Liver (tissue), 9 donors: ENCODE measurements around the gene PRKCG. TPM values are rescaled to one million over a fixed set of nuclear protein-coding genes. Genes with fewer than 3 reads are reported as not detected.
"Not testable (repeated sequence)": the region's sequence is repeated elsewhere in the genome, so short reads cannot be mapped to it uniquely, and the experiment has no call there.

Source experiments
- DNase-seq: peaks from one replicate; pipeline ENCODE4 v3.0.0-alpha.2; 2017; ENCODE audit warnings: low spot score
- H3K27ac ChIP-seq, 2 donors: one replicate each; pipeline ENCODE4 v1.7.0; 2013; ENCODE audit warnings: inconsistent platforms in 2 of 2, low read length in 2 of 2, control low read depth in 1 of 2, low read depth in 1 of 2, mild to moderate bottlenecking in 1 of 2
- H3K27me3 ChIP-seq, 4 donors: one replicate each; pipeline versions ENCODE4 v1.6.1 to v1.7.0; 2013; ENCODE audit warnings: low read length in 3 of 4, inconsistent platforms in 1 of 4, mild to moderate bottlenecking in 1 of 4, moderate library complexity in 1 of 4; ENCODE audit not compliant: control insufficient read depth in 4 of 4, insufficient read depth in 4 of 4
- H3K36me3 ChIP-seq, 4 donors: one replicate each; pipeline versions ENCODE4 v1.6.1 to v1.7.0; 2013; ENCODE audit warnings: low read length in 3 of 4, mild to moderate bottlenecking in 3 of 4, low read depth in 1 of 4, moderate library complexity in 1 of 4; ENCODE audit not compliant: control insufficient read depth in 4 of 4, insufficient read depth in 3 of 4
- H3K4me1 ChIP-seq, 4 donors: one replicate each; pipeline versions ENCODE4 v1.6.1 to v1.7.0; 2013; ENCODE audit warnings: low read length in 3 of 4, mild to moderate bottlenecking in 3 of 4, moderate library complexity in 1 of 4; ENCODE audit not compliant: control insufficient read depth in 4 of 4, insufficient read depth in 4 of 4
- H3K4me3 ChIP-seq, 3 donors: one replicate each; pipeline versions ENCODE4 v1.6.1 to v1.7.0; 2013; ENCODE audit warnings: low read length in 3 of 3, control low read depth in 1 of 3, low read depth in 1 of 3, mild to moderate bottlenecking in 1 of 3
- H3K9ac ChIP-seq, 2 donors: one replicate each; pipeline ENCODE4 v1.7.0; 2013; ENCODE audit warnings: low read length in 2 of 2, mild to moderate bottlenecking in 2 of 2, moderate library complexity in 2 of 2, control low read depth in 1 of 2, low read depth in 1 of 2
- H3K9me3 ChIP-seq, 4 donors: one replicate each; pipeline versions ENCODE4 v1.6.1 to v1.7.0; 2013; ENCODE audit warnings: low read length in 3 of 4; ENCODE audit not compliant: control insufficient read depth in 4 of 4
- EGR1 ChIP-seq, 2 donors: IDR thresholded peaks; 2 replicates each; pipeline ENCODE4 v1.6.1; 2016 to 2018; ENCODE audit warnings: antibody characterized with exemption in 2 of 2, low read depth in 2 of 2
- HNF4G ChIP-seq: IDR thresholded peaks from 2 replicates; pipeline ENCODE4 v1.6.1; 2016; ENCODE audit warnings: antibody characterized with exemption
- NR2F2 ChIP-seq: IDR thresholded peaks from 2 replicates; pipeline ENCODE4 v1.6.1; 2016; ENCODE audit warnings: antibody characterized with exemption
- RAD21 ChIP-seq, 2 donors: IDR thresholded peaks; 2 replicates each; pipeline ENCODE4 v1.6.1; 2016; ENCODE audit warnings: antibody characterized with exemption in 2 of 2, mild to moderate bottlenecking in 2 of 2
- RXRA ChIP-seq, 2 donors: IDR thresholded peaks; 2 replicates each; pipeline ENCODE4 v1.6.1; 2017 to 2018; ENCODE audit warnings: antibody characterized with exemption in 2 of 2, mild to moderate bottlenecking in 1 of 2
- TAF1 ChIP-seq: conservative IDR thresholded peaks from 2 replicates; pipeline ENCODE4 v1.6.1; 2016; ENCODE audit warnings: antibody characterized with exemption, mild to moderate bottlenecking
- WGBS: extraction: QIAGEN DNeasy Blood & Tissue Kit; methylation state at CpG from one replicate; pipeline ENCODE4 v1.1.7; 2013; 5-methylcytosine and 5-hydroxymethylcytosine counted together
- polyA plus RNA-seq, 2 donors: library from polyadenylated mRNA; stranded (reverse) in 1 of 2; unstranded in 1 of 2; fragments of 200-250 nt in 1 of 2; fragments of >200 nt in 1 of 2; fragmentation: Nextera tagmentation in 1 of 2; extraction: Ambion mirVana in 1 of 2; gene quantifications; one replicate each; pipeline versions ENCODE4 v1.2.1 to v1.2.3, GENCODE V29; 2013 to 2015
- total RNA-seq, 2 donors: library from RNA; depleted of rRNA; stranded (reverse); fragments of >200 nt; gene quantifications; one replicate each; pipeline ENCODE4 v1.2.3, GENCODE V29; 2014
- TF ChIP-seq, protein P1 (sequence below): IDR thresholded peaks from 2 replicates; pipeline ENCODE4 v1.6.1; 2016; ENCODE audit warnings: antibody characterized with exemption
- TF ChIP-seq, protein P2 (sequence below): fragments of 150-350 bp; IDR thresholded peaks from 2 replicates; pipeline ENCODE4 v1.5.1; 2017; ENCODE audit warnings: improper control_type of control experiment, low read depth, low read length; ENCODE audit not compliant: missing input control
- TF ChIP-seq, protein P3 (sequence below): IDR thresholded peaks from 2 replicates; pipeline ENCODE4 v1.6.1; 2016; ENCODE audit warnings: antibody characterized with exemption, mild to moderate bottlenecking
- TF ChIP-seq, protein P4 (sequence below): IDR thresholded peaks from 2 replicates; pipeline ENCODE4 v1.6.1; 2016; ENCODE audit warnings: antibody characterized with exemption
- donor health status: healthy.
- donor health status: healthy.
- donor health status: healthy.
- donor health status: healthy.
- donor health status: healthy.

PRKCG gene
- total RNA-seq (under 1 TPM in 1 of 2 donors, not detected in 1; 0.09 TPM), polyA plus RNA-seq (not detected)

DNA sequence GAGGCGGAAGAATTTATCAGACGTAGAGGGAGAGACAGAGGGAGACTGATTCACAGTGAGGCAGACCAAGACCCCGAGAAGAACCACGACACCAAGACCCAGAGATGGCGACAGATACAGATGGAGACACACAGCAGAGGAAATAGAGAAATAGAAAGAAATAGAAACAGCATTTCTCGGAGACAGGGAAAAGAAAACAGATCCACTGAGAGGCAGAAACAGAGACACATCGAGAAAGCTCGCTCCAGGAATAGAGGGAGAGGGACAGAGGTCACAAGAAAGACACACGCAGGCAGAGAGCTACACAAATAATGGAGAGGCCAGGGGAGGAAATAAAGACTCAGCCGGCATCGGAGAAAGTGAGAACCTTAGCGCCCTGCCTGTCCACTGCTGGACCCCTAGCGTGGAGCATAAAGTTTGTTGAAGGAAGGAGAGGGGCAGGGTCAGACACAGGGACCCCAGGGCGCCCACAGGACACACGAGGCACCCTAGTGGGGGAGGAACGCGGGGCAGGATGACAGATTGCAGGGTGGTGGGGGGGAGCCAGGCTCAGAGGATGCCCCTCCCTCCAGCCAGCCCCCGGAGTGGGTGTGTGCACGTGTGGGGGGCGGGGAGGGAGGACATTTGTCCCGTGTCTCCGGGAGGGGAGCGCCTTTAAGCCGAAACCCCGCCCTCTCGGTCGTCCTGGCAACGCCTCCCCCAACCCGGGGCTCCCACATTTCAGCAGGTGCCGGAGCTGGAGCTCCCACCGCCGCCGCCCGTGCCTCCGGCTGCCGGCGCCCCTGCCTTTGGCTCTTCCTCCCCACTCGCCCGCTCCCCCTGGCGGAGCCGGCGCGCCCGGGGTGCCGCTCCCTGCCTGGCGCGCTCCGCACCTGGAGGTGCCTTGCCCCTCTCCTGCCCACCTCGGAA, at the start of gene PRKCG:
PRKCG (plus strand) TSS at position 716 of the 909 bp plus-strand sequence. CDS start 298 bp downstream, outside the sequence.
- Histone ChIP-seq H3K9me3 (no peaks in the 10 kb centered on the region), H3K4me1 (peaks cover 0 to 16% (median 6%) of the 10 kb centered on the region in 4 donors), H3K36me3 (no peaks in the 10 kb centered on the region), H3K27me3 (peaks cover 2 to 13% (median 8%) of the 10 kb centered on the region in 4 donors), H3K4me3 (peak within 1 kb of the TSS in 1 of 3 donors; percentile 35), H3K27ac (no peak within 1 kb of the TSS), H3K9ac (no peak within 1 kb of the TSS)
- WGBS: 2% methylated on average over 49 of the region's 49 CpGs
- no peak for DNase-seq
- TF ChIP-seq RAD21 (IDR thresholded peaks at IDR 0.05): peak; percentile 29 to 62
- TF ChIP-seq NR2F2: no peak
- TF ChIP-seq, protein P1, sequence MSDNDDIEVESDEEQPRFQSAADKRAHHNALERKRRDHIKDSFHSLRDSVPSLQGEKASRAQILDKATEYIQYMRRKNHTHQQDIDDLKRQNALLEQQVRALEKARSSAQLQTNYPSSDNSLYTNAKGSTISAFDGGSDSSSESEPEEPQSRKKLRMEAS: no peak
- TF ChIP-seq, protein P2, sequence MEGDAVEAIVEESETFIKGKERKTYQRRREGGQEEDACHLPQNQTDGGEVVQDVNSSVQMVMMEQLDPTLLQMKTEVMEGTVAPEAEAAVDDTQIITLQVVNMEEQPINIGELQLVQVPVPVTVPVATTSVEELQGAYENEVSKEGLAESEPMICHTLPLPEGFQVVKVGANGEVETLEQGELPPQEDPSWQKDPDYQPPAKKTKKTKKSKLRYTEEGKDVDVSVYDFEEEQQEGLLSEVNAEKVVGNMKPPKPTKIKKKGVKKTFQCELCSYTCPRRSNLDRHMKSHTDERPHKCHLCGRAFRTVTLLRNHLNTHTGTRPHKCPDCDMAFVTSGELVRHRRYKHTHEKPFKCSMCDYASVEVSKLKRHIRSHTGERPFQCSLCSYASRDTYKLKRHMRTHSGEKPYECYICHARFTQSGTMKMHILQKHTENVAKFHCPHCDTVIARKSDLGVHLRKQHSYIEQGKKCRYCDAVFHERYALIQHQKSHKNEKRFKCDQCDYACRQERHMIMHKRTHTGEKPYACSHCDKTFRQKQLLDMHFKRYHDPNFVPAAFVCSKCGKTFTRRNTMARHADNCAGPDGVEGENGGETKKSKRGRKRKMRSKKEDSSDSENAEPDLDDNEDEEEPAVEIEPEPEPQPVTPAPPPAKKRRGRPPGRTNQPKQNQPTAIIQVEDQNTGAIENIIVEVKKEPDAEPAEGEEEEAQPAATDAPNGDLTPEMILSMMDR: peak; percentile 37
- no peak for TF ChIP-seq TAF1
- TF ChIP-seq, protein P3, sequence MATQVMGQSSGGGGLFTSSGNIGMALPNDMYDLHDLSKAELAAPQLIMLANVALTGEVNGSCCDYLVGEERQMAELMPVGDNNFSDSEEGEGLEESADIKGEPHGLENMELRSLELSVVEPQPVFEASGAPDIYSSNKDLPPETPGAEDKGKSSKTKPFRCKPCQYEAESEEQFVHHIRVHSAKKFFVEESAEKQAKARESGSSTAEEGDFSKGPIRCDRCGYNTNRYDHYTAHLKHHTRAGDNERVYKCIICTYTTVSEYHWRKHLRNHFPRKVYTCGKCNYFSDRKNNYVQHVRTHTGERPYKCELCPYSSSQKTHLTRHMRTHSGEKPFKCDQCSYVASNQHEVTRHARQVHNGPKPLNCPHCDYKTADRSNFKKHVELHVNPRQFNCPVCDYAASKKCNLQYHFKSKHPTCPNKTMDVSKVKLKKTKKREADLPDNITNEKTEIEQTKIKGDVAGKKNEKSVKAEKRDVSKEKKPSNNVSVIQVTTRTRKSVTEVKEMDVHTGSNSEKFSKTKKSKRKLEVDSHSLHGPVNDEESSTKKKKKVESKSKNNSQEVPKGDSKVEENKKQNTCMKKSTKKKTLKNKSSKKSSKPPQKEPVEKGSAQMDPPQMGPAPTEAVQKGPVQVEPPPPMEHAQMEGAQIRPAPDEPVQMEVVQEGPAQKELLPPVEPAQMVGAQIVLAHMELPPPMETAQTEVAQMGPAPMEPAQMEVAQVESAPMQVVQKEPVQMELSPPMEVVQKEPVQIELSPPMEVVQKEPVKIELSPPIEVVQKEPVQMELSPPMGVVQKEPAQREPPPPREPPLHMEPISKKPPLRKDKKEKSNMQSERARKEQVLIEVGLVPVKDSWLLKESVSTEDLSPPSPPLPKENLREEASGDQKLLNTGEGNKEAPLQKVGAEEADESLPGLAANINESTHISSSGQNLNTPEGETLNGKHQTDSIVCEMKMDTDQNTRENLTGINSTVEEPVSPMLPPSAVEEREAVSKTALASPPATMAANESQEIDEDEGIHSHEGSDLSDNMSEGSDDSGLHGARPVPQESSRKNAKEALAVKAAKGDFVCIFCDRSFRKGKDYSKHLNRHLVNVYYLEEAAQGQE: no peak
- no peak for TF ChIP-seq EGR1 (IDR thresholded peaks at IDR 0.05; ENCODE audit: low read depth in 2 of 2)
- TF ChIP-seq, protein P4, sequence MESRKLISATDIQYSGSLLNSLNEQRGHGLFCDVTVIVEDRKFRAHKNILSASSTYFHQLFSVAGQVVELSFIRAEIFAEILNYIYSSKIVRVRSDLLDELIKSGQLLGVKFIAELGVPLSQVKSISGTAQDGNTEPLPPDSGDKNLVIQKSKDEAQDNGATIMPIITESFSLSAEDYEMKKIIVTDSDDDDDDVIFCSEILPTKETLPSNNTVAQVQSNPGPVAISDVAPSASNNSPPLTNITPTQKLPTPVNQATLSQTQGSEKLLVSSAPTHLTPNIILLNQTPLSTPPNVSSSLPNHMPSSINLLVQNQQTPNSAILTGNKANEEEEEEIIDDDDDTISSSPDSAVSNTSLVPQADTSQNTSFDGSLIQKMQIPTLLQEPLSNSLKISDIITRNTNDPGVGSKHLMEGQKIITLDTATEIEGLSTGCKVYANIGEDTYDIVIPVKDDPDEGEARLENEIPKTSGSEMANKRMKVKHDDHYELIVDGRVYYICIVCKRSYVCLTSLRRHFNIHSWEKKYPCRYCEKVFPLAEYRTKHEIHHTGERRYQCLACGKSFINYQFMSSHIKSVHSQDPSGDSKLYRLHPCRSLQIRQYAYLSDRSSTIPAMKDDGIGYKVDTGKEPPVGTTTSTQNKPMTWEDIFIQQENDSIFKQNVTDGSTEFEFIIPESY: no peak
- no peak for TF ChIP-seq HNF4G
- TF ChIP-seq RXRA (IDR thresholded peaks at IDR 0.05): no peak

- not testable (repeated sequence) for H3K36me3 ChIP-seq, H3K27me3 ChIP-seq, H3K9ac ChIP-seq, H3K9me3 ChIP-seq, H3K27ac ChIP-seq, H3K4me1 ChIP-seq, H3K4me3 ChIP-seq, DNase-seq
- WGBS: 13% methylated on average over 10 of the region's 13 CpGs
Observed at GRCh38 chr19:53832861-53833260, 49.1 kb upstream of the PRKCG start.

GRCh38 chr19:53838446-53838845, 43.6 kb upstream of the PRKCG start:
- not testable (repeated sequence) for H3K9ac ChIP-seq, H3K4me3 ChIP-seq, H3K27me3 ChIP-seq, H3K4me1 ChIP-seq, H3K27ac ChIP-seq, H3K36me3 ChIP-seq, DNase-seq, H3K9me3 ChIP-seq
- WGBS: 73% methylated on average over 5 of the region's 5 CpGs

- not testable (repeated sequence) for H3K9me3 ChIP-seq, H3K36me3 ChIP-seq, DNase-seq, H3K9ac ChIP-seq, H3K4me3 ChIP-seq, H3K27ac ChIP-seq, H3K27me3 ChIP-seq, H3K4me1 ChIP-seq
- WGBS: 90% methylated on average over 12 of the region's 12 CpGs
Observed at GRCh38 chr19:53840241-53840640, 41.8 kb upstream of the PRKCG start.

GRCh38 chr19:53840914-53841313, 41.1 kb upstream of the PRKCG start:
- not testable (repeated sequence) for H3K4me1 ChIP-seq, H3K27ac ChIP-seq, H3K9me3 ChIP-seq, DNase-seq, H3K36me3 ChIP-seq, H3K27me3 ChIP-seq, H3K4me3 ChIP-seq, H3K9ac ChIP-seq
- 72% methylated on average over 4 of the region's 4 CpGs for WGBS
